GM19238 (cell line): ENCODE data around the gene NSMCE1.

ENCODE experiments used
- DNase-seq: peaks from one replicate; pipeline ENCODE4 v3.0.0; 2011; ENCODE audit warnings: low spot score; ENCODE audit not compliant: insufficient read length

NSMCE1 gene

DNA sequence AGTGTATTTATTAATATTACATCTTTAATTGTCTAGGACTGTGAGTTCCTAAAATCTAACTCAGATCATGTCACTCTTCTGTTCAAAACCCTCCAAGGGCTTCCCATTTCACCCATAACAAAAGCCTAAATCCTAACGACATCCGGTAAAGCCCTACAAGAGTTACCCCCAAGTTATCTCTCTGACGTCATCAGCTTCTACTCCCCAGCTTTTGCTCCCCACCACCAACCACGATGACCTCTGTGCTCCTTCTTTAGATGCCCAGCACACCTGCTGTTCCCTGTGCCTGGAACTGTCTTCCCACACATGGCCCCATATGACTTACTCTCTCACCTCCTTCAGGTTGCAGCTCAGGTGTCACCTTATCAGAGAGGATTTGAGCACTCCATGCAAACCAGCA lies 71.6 kb downstream of the NSMCE1 start:
- no peak for DNase-seq

DNA sequence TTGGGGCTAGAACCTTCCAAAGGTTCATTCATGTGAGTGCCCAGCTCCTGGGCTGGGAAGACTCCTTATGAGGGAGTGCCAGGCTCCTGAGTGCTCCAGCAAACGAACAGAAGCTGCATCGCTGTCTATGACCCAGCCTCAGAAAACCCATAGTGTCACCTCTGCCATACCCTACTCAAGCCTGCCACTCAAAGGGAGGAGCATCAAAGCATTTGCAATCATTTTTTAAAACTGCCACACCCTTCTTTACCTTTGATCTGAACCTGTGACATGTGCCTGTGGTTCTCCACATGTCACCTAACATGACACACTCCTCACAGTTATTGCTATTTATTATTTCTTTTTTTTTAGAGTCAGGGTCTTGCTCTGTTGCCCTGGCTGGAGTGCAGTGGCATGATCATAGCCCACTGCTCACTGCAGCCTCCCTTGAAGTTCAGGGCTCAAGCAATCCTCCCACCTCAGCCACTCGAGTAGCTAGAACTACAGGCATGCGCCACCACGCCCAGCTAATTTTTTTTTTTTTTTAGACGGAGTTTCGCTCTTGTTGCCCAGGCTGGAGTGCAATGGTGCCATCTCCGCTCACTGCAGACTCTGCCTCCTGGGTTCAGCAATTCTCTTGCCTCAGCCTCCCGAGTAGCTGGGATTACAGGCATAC lies 72.5 kb downstream of the NSMCE1 start:
- DNase-seq, result no peak

DNA sequence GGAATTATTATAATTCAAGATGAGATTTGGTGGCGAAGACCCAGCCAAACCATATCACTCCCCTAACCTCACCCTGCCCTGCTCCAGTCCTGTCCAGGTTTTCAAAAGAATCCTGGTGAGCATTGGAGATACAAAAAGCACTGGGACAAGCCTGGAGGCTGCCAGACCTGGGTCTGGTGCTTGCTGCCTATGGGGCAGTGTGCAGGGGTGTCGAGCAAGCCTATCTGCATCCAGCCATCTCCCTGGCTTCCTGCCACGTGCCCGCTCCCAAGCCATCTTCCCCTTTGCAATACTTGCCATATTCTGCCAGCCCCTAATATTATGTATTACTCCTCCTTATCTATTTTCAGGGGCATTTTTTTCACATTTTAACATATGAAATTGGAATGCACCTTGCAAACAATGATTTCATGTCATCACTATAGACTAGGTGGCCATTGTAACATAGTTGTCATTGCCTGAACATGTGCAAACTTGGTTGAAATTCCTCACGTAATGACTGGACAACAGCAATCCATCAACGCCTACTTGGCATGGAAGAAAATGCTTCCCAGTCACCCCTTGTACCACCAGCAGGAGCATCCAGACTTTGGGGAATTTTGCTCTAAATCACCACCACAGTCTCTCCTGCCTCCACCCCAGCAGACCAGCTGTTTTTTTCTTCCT lies 73.4 kb downstream of the NSMCE1 start:
- DNase-seq, result no peak

DNA sequence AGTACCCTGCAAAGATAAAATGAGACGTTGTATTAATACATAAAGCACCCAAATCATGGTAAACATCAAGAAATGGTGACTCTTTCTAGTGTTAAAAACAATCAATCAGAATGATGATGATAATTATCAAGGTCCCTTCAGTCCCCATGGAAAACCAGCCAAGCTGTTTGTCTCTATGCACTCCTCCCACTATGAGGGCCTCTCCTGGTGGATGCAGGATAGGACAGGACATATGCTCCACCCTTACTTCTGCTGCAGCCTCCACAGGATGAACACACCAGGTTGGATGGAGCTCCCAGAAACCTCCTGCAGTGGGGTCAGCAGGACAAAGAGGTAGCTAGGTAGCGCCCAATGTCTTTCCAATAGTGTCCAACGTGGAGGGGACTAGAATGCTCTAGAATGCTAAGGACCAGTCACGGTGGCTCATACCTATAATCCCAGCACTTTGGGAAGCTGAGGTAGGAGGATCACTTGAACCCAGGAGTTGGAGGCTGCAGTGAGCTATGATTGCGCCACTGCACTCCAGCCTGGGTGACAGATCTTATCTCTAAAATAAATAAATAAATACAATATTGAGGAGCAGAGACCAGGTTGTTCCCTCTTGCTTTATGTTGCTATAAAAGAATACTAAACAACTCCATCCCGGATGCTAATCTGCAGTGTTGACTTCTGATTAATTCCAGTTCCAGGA lies 75.1 kb downstream of the NSMCE1 start:
- DNase-seq, result no peak

DNA sequence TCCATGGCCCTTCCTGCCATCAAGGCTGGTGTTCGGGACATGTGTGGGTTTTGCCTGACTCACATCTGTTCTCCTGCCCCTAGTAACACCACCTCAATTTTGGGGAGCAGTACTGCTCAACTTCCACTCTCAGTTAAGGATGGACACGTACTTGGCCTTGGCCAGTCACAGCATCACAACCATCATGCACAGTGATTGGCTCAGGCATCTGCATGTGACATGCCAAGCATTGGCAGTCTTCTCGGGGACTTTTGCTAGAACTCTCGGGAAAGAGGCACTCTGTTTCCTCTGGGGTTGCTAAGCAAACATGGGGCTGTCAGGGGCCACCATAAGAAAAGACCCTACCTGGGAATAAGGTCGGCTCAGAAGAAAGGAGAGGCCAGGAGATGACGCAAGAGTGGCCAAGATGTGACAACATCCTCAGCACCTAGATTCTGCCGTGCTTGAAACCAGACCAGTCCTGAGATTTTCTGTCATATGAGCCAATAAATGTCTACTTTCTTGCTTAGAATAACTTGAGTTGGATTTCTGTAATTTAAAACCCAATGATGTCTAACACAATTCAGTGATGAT lies 77.1 kb downstream of the NSMCE1 start:
- no peak for DNase-seq

DNA sequence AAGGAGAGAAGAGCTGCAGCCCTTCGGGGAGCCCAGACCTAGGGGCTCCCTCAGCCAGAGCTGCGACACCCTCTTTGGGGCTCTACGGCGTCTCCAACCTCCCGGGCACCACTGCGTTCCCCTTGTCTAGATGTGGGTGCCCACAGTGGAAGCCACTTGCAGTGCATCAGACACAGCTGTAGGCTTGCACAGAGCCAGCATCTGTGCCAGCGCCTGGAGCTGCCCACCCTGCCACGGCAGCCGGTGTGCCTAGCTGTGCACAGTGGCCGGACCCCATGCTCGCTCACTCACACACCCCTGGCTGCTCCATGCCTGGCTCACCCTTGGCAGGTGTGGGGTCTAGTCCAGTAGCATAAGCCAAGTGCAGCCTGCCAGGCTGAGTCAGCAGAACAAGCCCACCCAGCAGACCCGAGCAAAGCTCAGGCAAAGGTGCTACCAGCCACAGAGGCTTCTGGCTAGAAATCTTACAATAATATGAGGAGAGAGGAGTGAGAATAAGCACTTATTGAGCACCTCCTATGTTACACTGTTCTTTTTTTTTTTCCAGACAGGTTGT lies 78.2 kb downstream of the NSMCE1 start:
- no peak for DNase-seq

DNA sequence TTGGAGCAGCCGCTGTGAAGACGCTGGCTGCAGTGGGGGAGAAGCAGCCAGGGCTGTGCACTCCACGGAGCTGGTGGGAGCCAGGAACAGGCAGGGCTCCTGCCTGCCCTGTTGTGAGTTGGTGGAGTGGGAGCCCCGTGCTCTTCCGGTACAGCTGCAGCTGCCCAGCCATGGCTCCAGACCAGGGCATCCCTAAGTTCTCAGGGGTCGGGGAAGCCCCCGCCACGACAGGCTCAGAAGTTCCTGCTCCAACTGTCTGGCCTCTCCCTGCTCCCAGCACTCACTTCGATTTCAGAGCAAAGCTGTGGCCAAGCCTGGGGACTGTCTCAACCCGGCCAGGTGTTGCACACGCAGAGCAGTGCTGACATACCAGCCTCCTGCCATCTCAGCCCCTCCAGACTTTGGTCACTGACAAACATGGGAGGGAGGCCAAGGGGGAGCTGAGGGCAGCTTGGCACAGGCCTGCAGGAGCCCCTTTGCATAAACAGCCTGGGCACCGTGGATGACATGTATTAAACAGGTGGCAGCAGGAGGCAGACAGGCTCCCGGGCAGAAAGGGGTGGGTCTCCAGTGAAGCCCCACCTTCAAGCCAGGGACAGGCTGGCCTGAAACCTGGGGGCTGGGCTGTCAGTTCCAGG lies 79.1 kb downstream of the NSMCE1 start:
- no peak for DNase-seq

DNA sequence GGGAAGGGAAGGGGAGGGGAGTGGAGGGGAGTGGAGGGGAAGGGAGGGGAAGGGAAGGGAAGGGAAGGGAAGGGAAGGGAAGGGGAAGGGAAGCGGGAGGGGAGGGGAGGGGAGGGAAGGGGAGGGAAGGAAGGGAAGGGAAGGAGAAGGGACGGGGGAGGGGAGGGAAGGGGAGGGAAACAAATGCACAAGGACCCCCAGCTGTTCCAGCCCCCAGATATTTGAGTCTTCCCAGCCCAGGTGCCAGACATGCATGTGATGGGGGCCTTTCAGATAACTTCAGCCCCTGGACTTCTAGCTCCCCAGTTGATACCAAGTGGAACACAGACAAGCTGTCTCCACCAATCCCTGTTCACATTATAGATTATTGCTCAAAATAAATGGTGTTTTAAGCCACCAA lies 79.9 kb downstream of the NSMCE1 start:
- no peak for DNase-seq

DNA sequence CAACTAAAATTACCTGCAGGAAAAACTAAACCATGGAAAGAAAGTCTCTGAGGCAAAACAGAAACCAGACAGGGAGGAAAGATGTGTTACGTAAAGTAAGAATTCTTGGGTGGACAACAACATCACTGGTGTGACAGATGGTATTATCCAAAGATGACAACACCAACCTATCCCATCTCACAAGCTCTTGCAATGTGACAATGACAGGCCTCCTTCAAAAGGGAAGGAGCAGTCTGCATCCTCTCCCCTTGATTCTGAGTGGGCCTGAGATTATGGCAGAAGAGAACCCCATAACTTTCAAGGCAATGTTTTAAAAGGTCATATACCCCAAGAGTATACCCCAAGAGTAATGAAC lies 82.8 kb downstream of the NSMCE1 start:
- no peak for DNase-seq

DNA sequence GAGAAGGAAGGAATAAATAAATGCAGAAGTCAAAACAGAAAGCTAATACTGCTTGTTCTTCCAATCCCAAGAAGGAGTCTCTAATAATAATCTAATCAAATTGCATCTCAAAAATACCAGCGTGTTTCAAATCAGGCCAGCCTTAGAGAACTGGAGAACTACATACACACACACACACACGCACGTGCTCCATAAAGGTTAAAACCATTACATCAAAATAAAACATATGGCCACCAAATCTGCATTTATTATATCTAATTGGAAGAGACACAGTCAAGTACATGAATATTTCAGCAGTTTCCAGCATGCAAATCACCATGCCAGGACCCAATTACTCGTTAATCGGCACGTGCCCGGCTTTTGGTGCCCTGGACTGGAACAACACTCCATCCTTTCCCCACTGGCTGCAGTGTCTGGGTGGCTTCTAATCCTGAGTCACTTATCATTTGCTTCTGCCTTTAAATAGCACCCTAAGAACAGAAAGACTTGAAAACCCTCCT lies 85.6 kb downstream of the NSMCE1 start:
- DNase-seq, result no peak

DNA sequence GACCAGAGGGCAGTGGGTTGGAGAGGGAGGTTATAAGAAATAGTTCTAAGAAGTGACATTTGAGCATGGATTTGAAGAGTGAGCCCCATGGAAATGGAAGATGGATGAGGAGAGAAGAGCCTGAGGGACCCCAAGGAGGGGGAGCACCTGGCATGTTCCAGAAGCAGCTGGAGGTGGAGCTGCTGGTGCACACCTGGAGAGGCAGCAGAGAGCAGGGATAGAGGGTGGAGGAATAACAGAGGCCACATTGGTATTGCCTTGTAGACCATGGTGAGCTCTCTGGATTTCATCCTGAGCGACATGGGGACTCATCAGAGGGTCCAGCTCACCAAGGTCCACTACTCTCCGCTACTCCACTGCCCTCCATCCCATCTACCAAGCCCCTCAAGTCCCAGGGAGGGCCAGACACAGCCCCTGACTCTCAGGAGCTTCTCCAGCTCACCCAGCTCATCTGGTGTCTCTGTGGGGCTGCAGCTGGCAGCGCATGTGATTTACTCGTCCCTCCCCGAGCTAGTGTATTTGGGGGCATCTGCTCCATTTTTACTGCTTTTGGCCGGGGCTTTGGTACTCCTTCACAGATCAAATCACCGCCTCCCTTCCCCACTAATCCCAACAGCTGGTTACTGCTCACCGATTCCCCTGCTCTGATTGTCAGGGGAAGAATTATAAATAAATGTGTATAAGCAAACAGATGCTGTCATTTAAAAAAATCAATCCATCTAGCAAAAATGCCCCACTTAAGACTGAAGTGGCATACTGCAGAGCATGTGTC lies 87.4 kb downstream of the NSMCE1 start:
- no peak for DNase-seq

DNA sequence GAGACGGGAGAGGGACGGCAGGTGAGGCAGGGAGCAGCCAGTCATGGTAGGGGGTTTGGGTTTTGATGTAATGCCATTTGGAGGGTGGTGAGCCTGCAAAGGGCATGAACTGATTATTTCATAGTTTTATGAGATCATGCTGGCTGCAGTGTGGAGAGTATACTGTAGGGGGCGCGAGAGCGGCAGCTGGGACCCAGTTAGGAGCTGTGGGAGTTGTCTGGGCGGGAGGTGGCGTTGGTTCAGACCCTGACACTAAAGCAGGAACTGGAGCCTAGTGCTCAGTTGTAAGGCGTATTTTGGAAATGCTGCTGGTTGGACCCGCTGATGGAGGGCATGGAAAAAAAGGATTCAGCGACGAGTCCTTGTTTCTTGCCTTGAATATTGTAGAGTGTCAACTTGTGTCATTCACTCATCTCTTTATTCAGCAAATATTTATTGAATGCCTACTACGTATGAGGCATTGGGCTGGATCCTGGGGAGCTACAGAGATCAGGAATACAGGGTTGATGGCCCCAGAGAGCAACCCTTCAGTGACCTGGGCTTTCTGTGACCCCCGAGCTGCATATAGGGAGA lies 89.0 kb downstream of the NSMCE1 start:
- DNase-seq, result peak; percentile 78

DNA sequence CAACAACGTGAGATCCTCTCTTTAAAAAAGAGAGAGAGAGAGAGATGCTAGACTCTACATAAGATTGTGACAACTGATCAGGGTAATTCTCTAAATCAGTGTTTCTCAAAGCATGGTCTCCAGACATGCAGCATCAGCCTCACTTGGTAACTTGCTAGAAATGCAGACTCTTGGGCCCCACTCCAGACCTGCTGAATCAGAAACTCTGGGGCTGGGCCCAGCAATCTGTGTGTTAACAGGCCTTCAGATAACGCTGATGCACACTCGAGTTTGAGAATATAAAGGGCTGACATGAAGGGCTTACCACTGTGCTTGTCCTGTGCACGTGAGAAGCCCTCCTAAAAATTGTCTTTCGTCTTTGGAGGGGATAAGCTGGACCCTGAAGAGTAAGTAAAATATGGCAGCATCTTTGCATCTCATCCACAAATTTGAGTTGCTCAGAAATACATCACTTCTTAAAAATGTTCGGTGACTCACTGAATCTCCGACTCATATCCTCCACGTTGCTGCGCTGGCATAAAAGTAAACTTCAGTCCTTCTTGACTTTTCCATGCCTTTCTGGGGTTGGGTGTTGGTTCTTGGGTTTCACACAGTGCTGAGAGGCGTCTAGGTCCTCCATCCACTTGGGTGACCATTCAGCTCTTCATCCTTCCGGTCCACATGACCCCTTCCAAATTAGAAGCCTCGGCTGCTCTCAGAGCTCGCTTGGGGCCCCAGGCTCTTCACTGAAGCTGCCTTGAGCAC lies 91.4 kb downstream of the NSMCE1 start:
- DNase-seq, result no peak

DNA sequence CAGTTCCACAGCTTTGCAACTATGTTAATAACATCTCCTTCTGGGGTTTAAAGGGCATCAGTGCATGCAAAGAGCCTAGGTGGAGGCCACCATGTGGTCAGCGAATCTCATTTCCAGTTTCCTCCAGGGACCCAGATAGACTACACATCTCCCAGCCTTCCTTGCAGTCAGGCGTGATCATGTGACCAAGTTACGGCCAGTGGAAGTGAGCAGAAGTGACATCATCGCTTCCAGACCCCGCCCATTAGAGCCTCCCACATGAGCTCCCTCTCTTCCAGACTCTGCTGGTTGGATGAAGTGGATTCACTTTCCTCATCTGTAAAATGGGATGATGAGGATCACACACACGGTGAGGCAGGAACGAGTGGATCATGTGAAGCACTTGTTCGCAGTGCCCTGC lies 92.7 kb downstream of the NSMCE1 start:
- DNase-seq, result no peak
